Activated T-helper 1 cell treated with anti-CD3 and anti-CD28 coated beads, Interleukin-12 subunit alpha, Interleukin-12 subunit beta, Interleukin-2, Interleukin-4 antibody, amounts not matched to agents 30 ng/mL and 10 ng/mL and 1 ng/mL, durations not matched to agents 14 hours and 24 hours and 36 hours (primary cell): Measurements from ENCODE around the gene ZNF423. TPM values are rescaled to one million over a fixed set of nuclear protein-coding genes. Genes with fewer than 3 reads are reported as not detected.

Experiments
- DNase-seq: peaks from one replicate; pipeline ENCODE4 v3.0.0; 2021; ENCODE audit warnings: low spot score
- H3K27ac Mint-ChIP-seq: one replicate; pipeline ENCODE4 v1.8.0; 2021; ENCODE audit warnings: mild to moderate bottlenecking, mixed read lengths
- H3K27me3 Mint-ChIP-seq: one replicate; pipeline ENCODE4 v1.8.0; 2022; ENCODE audit warnings: mild to moderate bottlenecking, moderate library complexity, mixed read lengths; ENCODE audit not compliant: insufficient read depth
- H3K36me3 Mint-ChIP-seq: one replicate; pipeline ENCODE4 v1.8.0; 2021; ENCODE audit warnings: low read depth, mixed read lengths
- H3K4me1 Mint-ChIP-seq: one replicate; pipeline ENCODE4 v1.8.0; 2021; ENCODE audit warnings: low read depth, mixed read lengths
- H3K4me3 Mint-ChIP-seq: one replicate; pipeline ENCODE4 v1.8.0; 2021; ENCODE audit warnings: mild to moderate bottlenecking, moderate library complexity, mixed read lengths
- H3K9me3 Mint-ChIP-seq: one replicate; pipeline ENCODE4 v1.8.0; 2021; ENCODE audit warnings: mixed read lengths
- intact Hi-C: fragments of 100-400 bp; cut with micrococcal nuclease; formaldehyde crosslinking; loops from one replicate; pipeline ENCODE4 v1.15.1; 2024
- total RNA-seq: library from RNA; stranded (reverse); gene quantifications from 2 replicates; pipeline ENCODE4 v1.2.3, GENCODE V29; 2022

ZNF423 gene
- total RNA-seq, 1 donor from 2014 or later: not detected

DNA sequence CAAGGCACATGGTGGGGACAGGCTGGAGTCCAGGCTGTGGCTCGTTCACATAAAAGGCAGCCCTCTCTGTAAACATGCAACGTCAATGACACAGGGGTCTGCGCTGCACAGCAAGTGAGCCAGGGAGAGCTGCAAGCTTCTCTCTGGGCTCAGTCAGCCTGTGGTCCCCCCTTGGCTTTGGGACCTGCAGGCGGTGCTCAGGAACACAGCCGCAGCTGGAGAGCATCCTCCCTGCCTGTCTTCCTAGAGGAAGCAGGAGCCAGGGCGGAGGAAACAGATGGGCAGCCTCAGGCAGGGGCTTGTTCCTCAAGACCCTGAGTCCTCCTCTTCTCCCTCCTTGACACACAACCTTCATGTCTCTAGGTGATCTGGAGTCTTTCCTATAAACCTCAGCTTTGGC is 254.3 kb downstream of the ZNF423 start:
- Mint-ChIP-seq H3K27me3 (peaks cover 2% of the 10 kb centered on the region), H3K9me3 (no peaks in the 10 kb centered on the region), H3K4me1 (no peaks in the 10 kb centered on the region), H3K27ac (no peak overlapping the region), H3K36me3 (no peaks in the 10 kb centered on the region), H3K4me3 (no peak overlapping the region)
- intact Hi-C loops: no loop called here
- DNase-seq: no peak

DNA sequence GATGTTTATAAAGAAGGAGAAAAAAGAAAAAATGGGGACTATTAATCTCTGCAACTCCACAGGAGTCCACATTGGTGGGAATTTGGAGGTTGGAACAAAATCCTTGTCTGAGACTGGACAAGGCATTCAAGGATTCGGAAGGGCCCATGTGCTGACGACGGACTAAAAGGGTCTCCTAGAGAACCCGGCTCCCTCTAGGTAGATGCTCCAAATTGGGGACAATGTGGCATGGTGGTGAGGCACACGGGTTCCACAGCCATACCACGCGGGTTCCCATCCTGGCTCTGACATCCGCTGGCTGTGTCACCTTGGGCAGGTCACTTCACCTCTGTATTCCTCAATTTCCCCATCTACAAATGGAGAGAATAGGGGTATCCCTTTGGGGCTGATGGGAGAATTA is 254.9 kb downstream of the ZNF423 start:
- H3K27me3 Mint-ChIP-seq: peaks cover 2% of the 10 kb centered on the region
- H3K9me3 Mint-ChIP-seq: no peaks in the 10 kb centered on the region
- no peaks in the 10 kb centered on the region for H3K4me1 Mint-ChIP-seq
- H3K36me3 Mint-ChIP-seq: no peaks in the 10 kb centered on the region
- intact Hi-C loops: no loop called here
- no peak overlapping the region for H3K27ac Mint-ChIP-seq
- DNase-seq: no peak
- H3K4me3 Mint-ChIP-seq: no peak overlapping the region

DNA sequence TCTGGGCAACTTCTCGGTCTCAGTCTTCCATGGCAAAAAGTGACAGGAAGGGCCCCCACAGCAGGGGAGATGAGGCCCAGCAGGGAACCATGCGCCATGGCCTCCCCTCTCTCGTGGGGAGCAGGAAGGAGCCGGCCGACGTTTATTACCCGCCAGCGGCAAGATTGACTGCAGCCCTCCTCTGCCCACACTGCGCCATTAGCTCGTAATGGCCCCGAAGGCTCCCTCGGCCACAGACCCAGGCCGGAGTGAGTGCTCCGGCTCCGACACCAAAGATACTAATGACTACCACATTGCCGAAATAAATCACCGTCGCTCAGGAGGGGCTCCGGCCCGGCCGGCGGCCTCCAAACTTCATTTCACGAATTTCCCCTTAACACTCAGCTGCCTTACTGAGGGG is 255.4 kb downstream of the ZNF423 start:
- H3K4me1 Mint-ChIP-seq: no peaks in the 10 kb centered on the region
- peaks cover 2% of the 10 kb centered on the region for H3K27me3 Mint-ChIP-seq
- no peaks in the 10 kb centered on the region for H3K36me3 Mint-ChIP-seq
- intact Hi-C loops: no loop called here
- no peak overlapping the region for H3K27ac Mint-ChIP-seq
- no peak overlapping the region for H3K4me3 Mint-ChIP-seq
- DNase-seq: no peak
- H3K9me3 Mint-ChIP-seq: no peaks in the 10 kb centered on the region

DNA sequence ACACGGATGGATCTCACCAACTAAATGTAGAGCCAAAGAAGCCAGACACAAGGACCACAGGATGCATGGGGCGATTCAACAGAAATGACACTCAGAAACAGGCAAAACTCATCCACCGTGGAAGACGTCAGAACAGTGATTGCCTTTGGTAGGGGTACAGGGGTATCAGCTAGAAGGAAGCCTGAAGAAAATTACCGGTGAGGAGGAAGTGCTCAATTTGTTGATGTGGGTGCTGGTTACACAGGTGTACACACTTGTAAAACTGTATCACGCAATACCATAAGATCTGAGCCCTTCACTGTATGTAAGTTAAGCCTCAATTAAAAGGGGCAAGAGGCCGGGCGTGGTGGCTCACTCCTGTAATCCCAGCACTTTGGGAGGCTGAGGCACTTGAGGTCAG is 256.2 kb downstream of the ZNF423 start:
- Mint-ChIP-seq H3K9me3 (no peaks in the 10 kb centered on the region), H3K4me3 (no peak overlapping the region), H3K36me3 (no peaks in the 10 kb centered on the region), H3K27me3 (peaks cover 5% of the 10 kb centered on the region), H3K27ac (no peak overlapping the region), H3K4me1 (no peaks in the 10 kb centered on the region)
- intact Hi-C loops: no loop called here
- DNase-seq: no peak

DNA sequence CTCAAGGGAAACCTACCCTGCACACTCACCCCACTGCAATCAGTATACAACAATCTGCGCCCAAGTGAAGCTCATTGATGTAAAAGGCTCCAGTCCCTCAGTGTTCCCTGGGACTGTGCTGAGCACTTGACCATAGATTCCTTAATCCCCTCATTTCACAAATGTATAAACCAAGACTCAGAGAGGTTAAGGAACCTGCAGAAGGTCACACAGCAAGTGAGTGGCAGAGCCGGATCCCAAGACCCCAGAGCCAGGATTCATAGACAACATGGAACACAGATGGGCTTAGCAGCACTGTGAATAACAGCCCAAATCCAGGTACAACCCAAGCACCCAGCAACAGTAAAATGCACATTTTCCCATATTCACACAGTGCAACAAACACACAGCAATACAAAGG is 256.6 kb downstream of the ZNF423 start:
- intact Hi-C loops: no loop called here
- H3K4me1 Mint-ChIP-seq: no peaks in the 10 kb centered on the region
- H3K36me3 Mint-ChIP-seq: no peaks in the 10 kb centered on the region
- H3K9me3 Mint-ChIP-seq: no peaks in the 10 kb centered on the region
- DNase-seq: no peak
- H3K27ac Mint-ChIP-seq: no peak overlapping the region
- H3K4me3 Mint-ChIP-seq: no peak overlapping the region
- H3K27me3 Mint-ChIP-seq: peaks cover 5% of the 10 kb centered on the region

DNA sequence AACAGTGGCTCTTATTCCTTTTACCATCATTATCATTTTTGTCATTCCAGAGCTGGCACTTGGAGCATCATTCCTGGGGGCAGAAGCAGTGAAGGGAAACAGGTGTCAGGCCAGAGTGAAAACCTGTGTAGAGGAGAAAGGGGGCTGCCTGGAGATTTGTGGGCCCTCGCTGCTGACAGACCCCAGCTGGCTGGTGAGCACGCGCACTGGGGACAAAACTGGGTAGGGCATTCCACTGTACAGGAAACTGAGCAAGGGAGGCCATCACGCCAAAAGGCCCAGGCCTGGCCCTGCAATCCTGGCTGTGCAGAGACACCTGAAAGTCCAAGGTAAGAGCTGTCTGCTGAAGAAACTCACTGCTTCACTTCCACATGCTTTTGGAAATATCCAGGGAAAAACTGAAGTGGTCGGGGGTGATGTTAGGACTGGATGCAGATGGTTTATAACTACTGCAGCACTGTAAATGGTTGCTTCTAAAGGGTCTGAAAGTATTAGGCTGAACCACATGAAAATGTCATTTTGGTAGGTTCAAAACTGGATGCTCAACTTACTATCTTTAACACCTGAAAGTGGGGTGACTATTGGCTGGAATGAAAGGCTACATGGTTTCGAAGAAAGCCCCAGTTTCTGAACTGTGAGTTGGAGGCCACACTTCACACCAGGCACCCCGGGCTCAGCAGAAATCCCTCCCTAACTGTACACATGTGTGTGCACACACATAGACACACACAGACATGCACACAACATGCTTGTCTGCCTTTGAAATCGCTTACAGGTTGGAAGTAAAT is 257.3 kb downstream of the ZNF423 start:
- intact Hi-C loops: no loop called here
- DNase-seq: no peak
- no peaks in the 10 kb centered on the region for H3K4me1 Mint-ChIP-seq
- H3K27ac Mint-ChIP-seq: no peak overlapping the region
- H3K4me3 Mint-ChIP-seq: no peak overlapping the region
- no peaks in the 10 kb centered on the region for H3K36me3 Mint-ChIP-seq
- no peaks in the 10 kb centered on the region for H3K9me3 Mint-ChIP-seq
- peaks cover 5% of the 10 kb centered on the region for H3K27me3 Mint-ChIP-seq

DNA sequence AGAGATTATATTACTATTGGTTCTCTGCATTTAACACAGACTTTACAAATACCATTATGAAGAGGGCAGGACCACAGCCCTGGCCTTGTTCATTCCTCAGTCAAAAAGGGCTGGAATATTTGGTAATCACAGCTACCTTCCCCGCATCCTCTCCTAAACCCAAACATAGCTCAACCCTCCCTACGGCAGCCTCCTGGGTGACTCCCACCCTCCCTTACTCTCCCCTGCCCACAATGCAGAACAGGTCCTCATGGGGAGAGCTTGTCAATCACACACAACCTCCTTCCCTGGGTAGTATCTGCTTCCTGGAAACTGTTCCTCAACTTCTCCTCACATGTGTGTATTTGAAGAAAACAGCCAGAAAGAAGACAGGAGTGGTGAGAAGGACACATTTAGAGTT is 258.1 kb downstream of the ZNF423 start:
- Mint-ChIP-seq H3K27me3 (peaks cover 5% of the 10 kb centered on the region), H3K36me3 (no peaks in the 10 kb centered on the region), H3K4me1 (no peaks in the 10 kb centered on the region), H3K9me3 (no peaks in the 10 kb centered on the region), H3K4me3 (no peak overlapping the region), H3K27ac (no peak overlapping the region)
- intact Hi-C loops: no loop called here
- DNase-seq: no peak

DNA sequence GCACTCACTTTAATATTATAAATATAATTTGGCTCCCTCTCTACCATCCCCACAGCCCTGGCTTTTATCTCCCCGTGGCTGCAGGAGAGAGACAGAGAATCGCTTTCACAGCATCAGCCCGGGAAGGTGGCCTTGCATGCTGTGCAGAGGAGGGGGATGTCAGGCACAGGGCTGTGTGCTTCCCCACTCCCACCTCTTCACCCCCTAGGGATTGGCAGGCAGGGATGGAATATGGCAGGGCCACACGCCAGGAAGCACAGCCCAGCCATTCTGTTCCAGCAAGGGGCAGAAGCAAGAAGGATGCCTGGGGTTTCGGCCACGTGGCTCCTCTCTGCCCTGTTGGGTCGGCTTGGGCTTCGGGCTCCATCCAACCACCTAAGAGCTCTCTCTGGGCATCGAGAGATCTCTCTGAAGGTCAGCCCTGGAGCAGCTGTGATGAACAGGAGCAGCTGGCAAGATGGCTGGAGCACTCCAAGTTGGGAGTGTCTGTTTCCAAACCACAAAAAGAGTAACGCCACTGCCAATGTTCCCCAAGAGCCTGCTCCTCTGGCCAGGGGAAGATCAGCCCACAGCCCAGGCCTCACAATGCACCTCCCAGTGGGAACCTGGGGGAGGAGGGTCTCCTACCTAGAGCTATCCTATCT is 259.1 kb downstream of the ZNF423 start:
- no peak overlapping the region for H3K4me3 Mint-ChIP-seq
- H3K9me3 Mint-ChIP-seq: no peaks in the 10 kb centered on the region
- H3K27me3 Mint-ChIP-seq: peaks cover 5% of the 10 kb centered on the region
- intact Hi-C loops: no loop called here
- H3K27ac Mint-ChIP-seq: no peak overlapping the region
- H3K4me1 Mint-ChIP-seq: no peaks in the 10 kb centered on the region
- H3K36me3 Mint-ChIP-seq: no peaks in the 10 kb centered on the region
- no peak for DNase-seq

DNA sequence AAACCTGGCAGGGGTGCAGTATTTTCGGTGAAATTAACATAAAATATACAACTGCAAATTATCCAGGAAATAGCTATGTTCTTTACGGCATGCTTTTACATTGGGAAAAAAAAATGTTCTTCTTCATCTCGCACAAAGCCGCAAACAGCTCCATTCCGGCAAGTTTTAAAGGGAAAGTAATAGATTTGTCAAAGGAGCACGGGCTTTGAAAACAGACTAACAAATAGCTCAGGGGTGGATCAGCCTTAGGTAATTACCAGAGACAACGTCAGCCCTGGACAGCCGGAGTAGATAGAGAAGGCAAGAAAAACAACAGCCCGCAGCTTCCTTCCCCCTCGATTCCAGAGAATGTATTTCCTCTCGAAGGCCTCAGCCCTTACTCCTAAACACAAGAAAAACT is 259.8 kb downstream of the ZNF423 start:
- no peak overlapping the region for H3K4me3 Mint-ChIP-seq
- no peaks in the 10 kb centered on the region for H3K4me1 Mint-ChIP-seq
- no peaks in the 10 kb centered on the region for H3K36me3 Mint-ChIP-seq
- peaks cover 3% of the 10 kb centered on the region for H3K27me3 Mint-ChIP-seq
- no peak for DNase-seq
- intact Hi-C loops: no loop called here
- H3K9me3 Mint-ChIP-seq: no peaks in the 10 kb centered on the region
- no peak overlapping the region for H3K27ac Mint-ChIP-seq

DNA sequence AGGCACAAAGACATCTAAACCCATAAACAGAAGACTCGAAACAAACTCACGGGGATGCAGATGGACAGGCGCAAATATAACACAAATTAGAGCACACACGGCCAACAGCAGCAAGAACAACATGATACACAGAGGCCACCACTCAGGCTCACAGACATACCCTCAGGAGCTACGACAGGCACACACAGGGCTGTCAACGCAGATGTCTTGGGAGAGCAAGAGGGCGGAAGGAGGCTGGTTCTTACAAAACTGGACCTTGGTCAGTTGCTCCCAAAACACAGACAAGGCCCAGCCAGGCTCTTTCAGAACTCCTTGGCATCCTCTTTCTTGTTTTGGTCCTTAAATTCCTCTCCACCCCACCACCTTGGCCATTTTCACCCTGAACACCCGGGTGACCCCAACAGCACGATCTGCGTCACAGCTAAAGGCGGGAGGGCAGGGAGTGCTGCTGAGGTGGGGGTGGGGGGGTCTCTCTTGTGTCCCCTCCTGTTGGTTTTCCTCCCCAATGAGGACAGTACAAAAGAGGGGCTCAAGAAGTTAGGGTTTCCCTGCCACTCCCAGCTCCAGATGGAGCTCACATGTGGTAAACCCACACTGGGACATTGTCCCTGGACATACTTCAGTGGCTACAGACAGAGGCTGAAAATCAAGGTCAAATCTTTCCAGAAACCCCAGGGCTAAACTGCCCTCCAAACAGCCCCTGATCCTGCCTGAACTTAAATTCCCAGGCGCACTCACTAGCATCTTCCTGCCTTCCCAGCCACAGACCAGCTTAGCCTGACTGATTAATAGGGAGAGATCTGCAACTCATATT is 261.0 kb downstream of the ZNF423 start:
- no peak overlapping the region for H3K4me3 Mint-ChIP-seq
- no peaks in the 10 kb centered on the region for H3K9me3 Mint-ChIP-seq
- no peak overlapping the region for H3K27ac Mint-ChIP-seq
- no peak for DNase-seq
- no peaks in the 10 kb centered on the region for H3K4me1 Mint-ChIP-seq
- H3K27me3 Mint-ChIP-seq: peaks cover 3% of the 10 kb centered on the region
- no peaks in the 10 kb centered on the region for H3K36me3 Mint-ChIP-seq
- intact Hi-C loops: no loop called here

DNA sequence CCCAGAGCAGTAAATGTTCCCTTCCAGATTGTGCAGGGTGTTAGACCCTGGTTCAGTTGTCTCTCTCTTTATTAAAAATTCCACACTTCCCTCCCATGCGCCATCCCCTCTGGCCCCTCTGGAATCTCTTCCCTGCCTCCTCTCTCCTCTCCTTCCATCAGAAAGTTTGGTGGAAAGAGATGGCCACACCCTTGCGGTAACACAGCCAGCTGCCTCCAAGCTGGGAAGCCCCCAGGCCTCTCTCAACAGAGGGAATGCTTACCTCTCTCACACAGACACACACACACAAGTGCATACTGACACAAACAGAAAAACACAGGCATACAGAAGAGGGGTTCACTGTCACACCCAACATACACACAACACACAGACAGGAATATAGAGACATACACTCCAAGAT is 261.8 kb downstream of the ZNF423 start:
- no peak for DNase-seq
- no peak overlapping the region for H3K4me3 Mint-ChIP-seq
- intact Hi-C loops: no loop called here
- H3K27ac Mint-ChIP-seq: no peak overlapping the region
- H3K9me3 Mint-ChIP-seq: no peaks in the 10 kb centered on the region
- no peaks in the 10 kb centered on the region for H3K4me1 Mint-ChIP-seq
- H3K27me3 Mint-ChIP-seq: peaks cover 3% of the 10 kb centered on the region
- H3K36me3 Mint-ChIP-seq: no peaks in the 10 kb centered on the region

DNA sequence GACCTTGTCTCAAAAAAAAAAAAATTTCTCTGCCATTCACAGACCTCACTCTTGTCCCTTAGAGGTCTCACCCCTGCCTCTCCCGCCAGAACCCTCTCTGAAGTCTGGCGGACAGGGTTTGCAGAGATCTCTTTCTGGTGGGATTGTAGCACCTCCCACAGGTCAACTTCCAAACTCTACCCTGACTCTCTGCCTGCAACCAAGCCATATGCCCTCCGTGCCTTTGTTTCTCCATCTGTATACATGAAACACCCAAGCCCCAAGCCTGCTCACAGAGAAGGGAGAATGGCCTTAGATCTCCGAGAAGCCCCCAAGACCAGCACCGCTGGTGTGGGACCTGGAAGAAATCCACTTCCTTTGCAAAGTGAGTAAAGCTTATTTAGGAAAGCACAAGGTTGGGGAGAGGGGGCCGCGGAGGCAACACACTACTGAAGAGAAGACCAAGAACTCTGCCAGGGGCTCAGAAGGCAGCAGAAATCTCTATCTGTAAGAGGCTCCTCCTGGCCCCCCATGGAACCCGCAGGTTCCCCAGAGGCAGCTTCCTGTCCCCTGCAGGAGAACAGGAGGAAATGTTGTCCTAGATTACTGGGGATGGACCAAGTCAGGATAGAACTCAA is 262.4 kb downstream of the ZNF423 start:
- no peak for DNase-seq
- H3K9me3 Mint-ChIP-seq: no peaks in the 10 kb centered on the region

More for the DNA sequence above, 262.4 kb downstream of the ZNF423 start:
- H3K36me3 Mint-ChIP-seq: no peaks in the 10 kb centered on the region
- no peaks in the 10 kb centered on the region for H3K4me1 Mint-ChIP-seq
- intact Hi-C loops: loop anchor here (1.0 kb wide), 1 partner anchor 101 kb away; no protein-coding TSS in a partner anchor
- H3K27me3 Mint-ChIP-seq: peaks cover 3% of the 10 kb centered on the region
- no peak overlapping the region for H3K4me3 Mint-ChIP-seq
- no peak overlapping the region for H3K27ac Mint-ChIP-seq
